ENCODE data around the gene TSPEAR. TPM values are rescaled to one million over a fixed set of nuclear protein-coding genes. Genes with fewer than 3 reads are reported as not detected.

Gene TSPEAR
- total RNA-seq, 2 donors from 2014 or later: not detected

DNA sequence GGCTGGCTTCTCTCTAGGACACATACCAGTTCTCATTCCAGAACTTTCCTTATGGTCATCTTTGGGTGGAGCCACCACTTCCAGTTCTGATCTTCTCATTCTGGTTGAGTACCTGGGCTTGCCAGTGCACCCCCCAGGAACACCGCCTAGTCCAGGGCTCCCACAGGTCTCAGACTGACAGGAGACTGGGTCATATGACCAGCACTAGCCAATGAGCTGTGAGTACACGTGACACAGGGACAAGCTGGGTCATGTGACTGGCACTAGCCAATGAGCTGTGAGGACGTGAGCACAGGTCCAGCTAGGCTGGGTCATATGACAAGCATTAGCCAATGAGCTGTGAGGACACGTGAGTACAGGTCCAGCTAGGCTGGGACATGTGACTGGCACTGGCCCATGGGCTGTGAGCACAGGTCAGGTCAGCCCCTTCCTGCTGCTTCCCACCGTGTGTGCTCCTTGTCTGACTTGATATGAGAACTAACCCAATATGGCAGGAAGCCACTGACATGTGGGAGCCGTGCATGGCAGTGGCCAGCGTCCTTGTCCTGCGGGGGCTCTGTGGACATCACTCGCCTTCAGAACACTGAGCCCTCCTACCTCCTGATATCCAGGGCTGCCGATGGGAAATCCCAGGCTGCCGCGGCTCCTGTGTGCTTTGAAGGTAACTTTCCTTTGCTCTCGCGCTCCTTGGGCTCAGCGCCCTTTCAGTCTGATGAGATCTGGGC, 194.0 kb downstream of the TSPEAR start:
- H3K9me3 ChIP-seq: no peaks in the 10 kb centered on the region
- no peak overlapping the region for H3K4me3 ChIP-seq
- TF ChIP-seq CTCF (IDR thresholded peaks at IDR 0.05): no peak
- intact Hi-C loops (cut with DNase I): no loop called here
- no peaks in the 10 kb centered on the region for H3K36me3 ChIP-seq
- H3K27me3 ChIP-seq: no peaks in the 10 kb centered on the region
- H3K4me1 ChIP-seq: no peaks in the 10 kb centered on the region
- DNase-seq: no peak
- H3K9ac ChIP-seq (ENCODE audit: low read depth in 2 of 2, low read length in 2 of 2): no peak overlapping the region
- H3K27ac ChIP-seq: no peak overlapping the region

- Histone ChIP-seq H3K4me1 (no peaks in the 10 kb centered on the region), H3K27ac (no peak overlapping the region), H3K36me3 (no peaks in the 10 kb centered on the region), H3K27me3 (no peaks in the 10 kb centered on the region), H3K9ac (ENCODE audit: low read depth in 2 of 2, low read length in 2 of 2) (no peak overlapping the region), H3K9me3 (no peaks in the 10 kb centered on the region), H3K4me3 (no peak overlapping the region)
- TF ChIP-seq CTCF (IDR thresholded peaks at IDR 0.05): no peak
- no peak for DNase-seq
- intact Hi-C loops (cut with DNase I): no loop called here
Measured at GRCh38 chr21:44516828-44517174, 194.6 kb downstream of the TSPEAR start.

- H3K27me3 ChIP-seq: no peaks in the 10 kb centered on the region
- no peaks in the 10 kb centered on the region for H3K36me3 ChIP-seq
- H3K4me3 ChIP-seq: no peak overlapping the region
- intact Hi-C loops (cut with DNase I): no loop called here
- H3K9me3 ChIP-seq: no peaks in the 10 kb centered on the region
- no peak for TF ChIP-seq CTCF (IDR thresholded peaks at IDR 0.05)
- H3K9ac ChIP-seq (ENCODE audit: low read depth in 2 of 2, low read length in 2 of 2): no peak overlapping the region
- DNase-seq: no peak
- no peaks in the 10 kb centered on the region for H3K4me1 ChIP-seq
- no peak overlapping the region for H3K27ac ChIP-seq
Measured at GRCh38 chr21:44516342-44516741, 195.0 kb downstream of the TSPEAR start.

GRCh38 chr21:44515359-44516165, 195.8 kb downstream of the TSPEAR start:
- Histone ChIP-seq H3K4me3 (no peak overlapping the region), H3K9ac (ENCODE audit: low read depth in 2 of 2, low read length in 2 of 2) (no peak overlapping the region), H3K36me3 (no peaks in the 10 kb centered on the region), H3K27me3 (no peaks in the 10 kb centered on the region), H3K9me3 (no peaks in the 10 kb centered on the region), H3K4me1 (no peaks in the 10 kb centered on the region), H3K27ac (no peak overlapping the region)
- TF ChIP-seq CTCF (IDR thresholded peaks at IDR 0.05): no peak
- intact Hi-C loops (cut with DNase I): no loop called here
- no peak for DNase-seq

DNA sequence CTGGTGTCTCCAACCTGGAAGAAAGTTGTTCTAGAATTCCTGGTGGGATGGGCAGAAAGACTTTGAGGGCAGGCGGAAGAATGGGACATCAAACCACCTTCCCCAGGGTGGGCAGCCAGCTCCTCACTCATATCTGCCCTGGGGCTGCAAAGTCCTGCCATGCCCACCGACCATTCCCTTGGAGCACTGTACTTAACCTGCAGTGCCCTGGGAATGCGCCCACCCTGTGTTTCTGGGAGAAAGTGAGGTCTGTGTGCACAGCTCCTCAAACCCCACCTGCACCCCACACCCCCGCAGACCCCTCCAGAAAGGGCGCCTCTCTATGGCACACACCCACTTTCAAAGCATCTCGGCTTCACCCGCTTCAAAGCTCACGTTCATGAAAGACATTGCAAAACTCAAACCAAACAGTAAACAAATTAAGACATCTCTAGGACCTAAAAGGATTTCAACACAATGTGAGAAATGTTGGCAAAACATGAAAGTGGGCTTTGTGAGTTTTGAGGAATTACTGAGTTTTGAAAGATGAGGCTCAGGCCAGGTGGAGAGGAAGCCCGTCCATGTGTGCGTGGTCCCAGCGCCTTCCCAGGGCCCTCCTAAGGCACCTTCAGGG, 196.5 kb downstream of the TSPEAR start:
- DNase-seq: no peak
- Histone ChIP-seq H3K27ac (no peak overlapping the region), H3K4me3 (no peak overlapping the region), H3K27me3 (no peaks in the 10 kb centered on the region), H3K9me3 (no peaks in the 10 kb centered on the region), H3K9ac (ENCODE audit: low read depth in 2 of 2, low read length in 2 of 2) (no peak overlapping the region), H3K4me1 (no peaks in the 10 kb centered on the region), H3K36me3 (no peaks in the 10 kb centered on the region)
- TF ChIP-seq CTCF (IDR thresholded peaks at IDR 0.05): no peak
- intact Hi-C loops (cut with DNase I): no loop called here
